NCI-H1092 (cell line): ENCODE results near the gene KANK3.
A peak's percentile ranks its signal among the peaks of the same experiment; 100 is the strongest.
"Not testable (repeated sequence)": the region's sequence is repeated elsewhere in the genome, so short reads cannot be mapped to it uniquely, and the experiment has no call there.

Source experiments
- DNase-seq: peaks from one replicate; lab custom pipeline; 2025; lab: John Stamatoyannopoulos, UW

The KANK3 gene

DNA sequence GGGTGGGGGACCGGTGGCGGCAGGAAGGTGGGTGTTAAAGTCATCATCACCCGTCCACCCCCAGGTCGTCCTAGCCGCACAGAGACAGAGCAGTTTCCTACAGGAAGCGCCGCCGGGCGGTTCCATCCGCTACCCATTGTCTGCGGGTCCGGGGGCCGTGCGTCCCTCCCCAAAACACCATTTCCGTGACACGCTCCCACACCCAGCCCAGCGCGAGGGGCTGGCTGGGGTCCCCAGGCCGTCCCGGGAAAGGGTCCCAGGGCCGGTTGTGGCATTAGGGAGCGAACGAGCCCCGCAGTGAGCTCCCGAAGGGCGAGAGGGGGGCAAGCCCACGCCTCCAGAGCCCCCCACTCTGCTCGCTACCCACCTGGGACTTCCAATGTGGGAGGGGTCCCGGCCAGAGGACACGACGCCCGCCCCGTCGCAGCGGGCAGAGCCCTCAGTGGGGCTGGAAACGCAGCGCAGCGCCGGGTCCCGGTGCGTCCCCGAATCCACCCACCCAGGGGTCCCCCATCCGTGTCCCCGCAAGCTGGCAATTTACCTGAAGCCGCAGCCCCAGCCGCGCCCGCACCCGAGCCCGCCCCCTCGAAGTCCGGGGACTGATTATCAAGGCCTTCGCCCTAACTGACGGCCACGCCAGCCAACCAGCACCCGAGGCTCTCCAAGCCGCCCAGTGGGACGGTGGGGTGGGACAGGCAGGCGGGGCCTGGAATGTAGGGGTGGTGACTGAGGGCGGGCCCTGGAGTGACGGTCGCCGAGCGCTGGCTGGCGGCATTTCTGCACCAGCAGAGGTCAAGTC is at the start of gene KANK3:
TSS of gene KANK3 (minus strand) at position 579 of the 799 bp plus-strand sequence. CDS start 5,434 bp downstream, outside the sequence.
- peak; percentile 11 for DNase-seq

DNA sequence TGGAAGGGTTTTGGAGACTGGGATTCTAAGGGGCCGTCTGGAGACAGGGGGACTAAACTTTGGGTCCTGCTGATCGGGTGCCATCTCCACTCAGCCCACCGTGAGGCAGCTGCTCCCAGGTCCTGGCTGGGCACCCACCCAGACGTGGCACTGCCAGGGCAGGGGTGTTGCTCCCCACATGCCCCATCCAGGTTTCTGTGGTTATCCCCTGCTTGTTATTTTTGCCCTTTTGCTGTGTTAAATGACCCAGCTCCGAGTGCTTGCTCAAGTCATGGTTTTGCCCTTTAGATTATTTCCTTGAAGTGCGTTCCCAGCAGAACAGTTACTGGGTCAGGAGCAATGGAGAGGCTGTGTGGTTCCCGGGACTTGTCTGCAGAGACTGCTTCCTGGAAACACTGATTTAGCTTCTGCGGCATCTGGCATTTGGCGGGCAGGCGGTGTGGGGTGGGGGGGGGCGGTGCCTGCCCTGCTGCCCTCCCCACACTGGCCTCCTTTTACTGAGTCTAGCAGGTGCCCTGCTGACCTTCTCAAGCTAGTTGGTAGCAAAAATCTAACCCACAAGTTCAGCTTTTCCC is 49.0 kb upstream of the KANK3 start:
- no peak for DNase-seq

DNA sequence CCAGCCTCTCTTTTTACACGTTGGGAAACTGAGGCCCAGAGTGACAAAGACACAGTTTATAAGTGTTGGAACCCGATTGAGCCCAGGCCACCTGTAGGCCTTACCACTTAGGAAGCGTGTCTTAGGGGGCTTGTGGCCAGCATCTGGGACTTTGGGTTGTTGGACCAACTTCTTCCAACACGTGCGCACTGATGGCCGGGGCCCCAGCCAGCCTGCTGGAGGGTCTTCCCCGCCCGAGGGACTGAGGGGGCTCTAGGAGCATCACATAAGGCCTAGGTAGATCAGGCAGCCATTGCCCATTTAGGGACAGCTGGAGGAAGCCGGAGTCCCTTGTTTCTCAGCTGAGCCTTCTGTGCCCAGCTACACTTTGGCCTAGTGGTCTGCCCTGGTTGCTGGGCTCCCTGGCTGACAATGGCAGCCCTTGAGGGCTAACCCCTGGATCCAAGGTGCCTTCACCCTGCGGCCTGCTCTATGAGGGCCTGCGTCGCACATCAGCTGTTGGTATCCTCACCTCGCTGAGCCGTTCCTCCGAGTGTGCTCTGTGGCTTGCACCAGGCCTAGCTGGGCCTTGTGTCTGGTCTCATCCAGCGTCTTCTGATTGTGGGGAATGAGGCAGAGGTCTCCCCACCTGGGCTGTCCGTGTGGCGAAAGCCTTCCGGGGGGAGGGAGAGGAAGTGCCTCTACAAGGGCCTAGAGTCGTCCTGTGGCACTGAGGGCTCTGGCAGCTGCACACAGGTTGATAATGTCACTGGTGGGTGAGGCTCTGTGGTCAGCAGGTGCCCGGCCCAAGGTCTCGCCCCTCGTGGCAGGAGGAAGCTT is 48.3 kb upstream of the KANK3 start:
- no peak for DNase-seq

DNA sequence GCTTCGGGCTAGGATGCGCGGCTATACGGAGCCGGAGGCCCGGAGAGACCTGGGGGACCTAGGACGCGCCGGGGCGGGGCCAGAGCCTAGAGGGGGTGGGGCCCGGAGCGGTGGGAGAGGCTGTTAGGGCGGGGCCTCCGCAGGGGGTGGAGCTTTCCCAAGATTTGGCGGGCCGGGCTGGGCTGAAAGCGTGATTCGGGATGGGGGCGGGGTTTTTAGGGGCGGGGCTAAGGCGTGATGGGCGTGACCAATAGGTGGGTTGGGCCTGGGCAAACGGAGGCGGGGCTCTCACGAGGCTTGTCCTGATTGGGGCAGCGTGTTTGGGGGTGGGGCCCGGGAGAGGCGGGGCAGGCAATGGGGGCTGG is 47.5 kb upstream of the KANK3 start:
- peak; percentile 79 for DNase-seq

DNA sequence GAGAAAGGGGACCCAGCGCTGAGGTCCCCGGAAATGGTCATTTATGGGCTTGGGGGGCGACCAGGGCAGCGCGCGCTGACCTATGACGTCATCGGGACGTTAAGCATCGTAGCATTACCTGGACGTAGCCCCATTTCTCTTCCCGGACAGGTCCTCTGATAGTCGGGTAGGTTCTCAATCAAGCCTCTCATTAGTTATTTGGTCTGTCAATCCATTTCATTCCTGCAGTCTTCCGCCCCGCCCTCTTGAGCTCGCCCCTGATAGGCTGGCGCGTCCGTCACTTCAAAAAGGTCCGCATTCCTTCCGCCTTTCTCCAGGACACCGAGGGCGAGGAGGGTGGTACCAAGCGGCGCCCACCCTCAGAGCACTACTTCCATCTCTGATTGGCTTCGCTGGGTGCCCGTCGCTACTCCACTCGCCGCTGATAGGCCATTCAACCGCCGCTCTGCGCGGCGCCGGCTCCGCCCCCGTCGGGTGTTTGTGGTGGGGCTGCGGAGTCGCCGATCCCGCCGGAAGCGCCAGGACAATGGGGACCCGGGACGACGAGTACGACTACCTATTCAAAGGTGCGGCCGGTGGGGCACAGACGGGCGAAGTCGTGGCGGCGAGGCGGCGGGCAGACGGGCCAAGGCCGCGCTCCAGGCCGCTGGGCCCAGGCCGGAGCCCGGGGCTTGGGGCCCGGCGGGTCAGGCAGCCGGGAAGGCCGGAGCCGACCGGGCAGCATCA is 47.0 kb upstream of the KANK3 start, which contains the start of gene RAB11B:
TSS of gene RAB11B (plus strand) at position 470 of the 726 bp plus-strand sequence. CDS start at position 527, 57 bp downstream.
- DNase-seq, result peak; percentile 99

DNA sequence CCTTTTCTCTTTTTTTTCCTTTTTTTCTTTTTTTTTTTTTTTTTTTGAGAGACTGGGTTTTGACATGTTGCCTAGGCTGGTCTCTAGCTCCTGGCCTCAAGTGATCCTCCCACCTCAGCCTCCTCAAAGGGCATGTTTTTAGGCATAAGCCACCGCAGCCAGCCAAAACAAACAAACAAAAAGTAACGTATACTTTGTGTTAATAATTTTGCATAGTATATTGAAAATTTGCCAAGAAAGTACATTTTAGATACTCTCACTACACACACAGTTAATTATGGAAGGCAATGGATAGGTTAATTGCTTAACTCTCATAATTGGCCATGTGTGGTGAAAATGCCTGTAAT is 45.5 kb upstream of the KANK3 start:
- no peak for DNase-seq

DNA sequence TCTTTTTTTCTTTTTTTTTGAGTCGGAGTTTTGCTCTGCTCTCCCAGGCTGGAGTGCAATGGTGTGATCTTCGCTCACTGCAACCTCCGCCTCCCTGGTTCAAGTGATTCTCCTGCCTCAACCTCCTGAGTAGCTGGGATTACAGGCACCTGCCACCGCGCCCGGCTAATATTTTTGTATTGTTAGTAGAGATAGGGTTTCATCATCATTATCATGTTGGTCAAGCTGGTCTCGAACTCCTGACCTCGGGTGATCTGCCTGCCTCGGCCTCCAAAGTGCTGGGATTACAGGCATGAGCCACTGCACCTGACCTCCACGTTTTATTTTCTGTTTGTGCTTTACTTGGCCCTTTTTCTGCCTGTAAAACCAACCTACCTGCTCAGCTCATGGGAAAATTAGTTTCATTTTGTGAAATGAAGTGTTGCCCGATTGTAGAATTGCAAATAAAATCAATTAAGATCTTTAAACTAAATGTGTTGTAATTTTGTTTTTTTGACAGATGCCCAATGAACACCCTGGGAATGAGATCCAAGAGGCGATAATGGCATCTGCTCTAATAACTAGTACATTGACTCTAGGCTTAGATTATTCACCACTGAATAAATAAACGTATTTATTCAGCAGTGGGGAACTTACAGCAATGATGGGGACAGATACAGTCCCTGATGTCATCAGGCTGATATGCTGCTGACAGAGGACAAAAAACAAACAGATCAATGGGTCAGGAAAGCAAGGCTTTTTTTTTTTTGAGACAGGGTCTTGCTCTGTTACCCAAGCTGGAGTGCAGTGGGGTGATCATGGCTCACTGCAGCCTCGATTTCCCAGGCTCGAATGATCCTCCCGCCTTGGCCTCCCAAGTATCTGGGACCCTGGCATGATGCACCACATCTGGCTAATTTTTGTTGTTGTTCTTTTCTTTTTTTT is 44.9 kb upstream of the KANK3 start:
- no peak for DNase-seq

DNA sequence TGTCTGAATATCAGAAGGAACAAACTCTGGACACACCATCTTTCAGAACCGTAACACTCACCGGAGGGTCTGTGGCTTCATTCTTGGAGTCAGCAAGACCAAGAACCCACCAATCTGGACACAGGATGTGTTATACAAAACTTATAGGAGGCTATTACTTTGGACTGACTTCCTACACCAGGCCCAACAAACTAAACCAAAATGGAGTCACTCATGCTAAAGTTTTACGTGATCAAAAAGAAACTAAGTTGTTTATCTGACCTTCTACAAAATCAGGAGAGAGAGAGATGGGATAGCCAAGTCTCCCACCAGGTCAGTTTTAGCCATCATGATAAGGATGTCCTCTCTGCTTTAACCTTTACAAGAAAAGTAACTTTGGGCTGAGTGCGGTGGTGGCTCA is 43.9 kb upstream of the KANK3 start:
- no peak for DNase-seq

DNA sequence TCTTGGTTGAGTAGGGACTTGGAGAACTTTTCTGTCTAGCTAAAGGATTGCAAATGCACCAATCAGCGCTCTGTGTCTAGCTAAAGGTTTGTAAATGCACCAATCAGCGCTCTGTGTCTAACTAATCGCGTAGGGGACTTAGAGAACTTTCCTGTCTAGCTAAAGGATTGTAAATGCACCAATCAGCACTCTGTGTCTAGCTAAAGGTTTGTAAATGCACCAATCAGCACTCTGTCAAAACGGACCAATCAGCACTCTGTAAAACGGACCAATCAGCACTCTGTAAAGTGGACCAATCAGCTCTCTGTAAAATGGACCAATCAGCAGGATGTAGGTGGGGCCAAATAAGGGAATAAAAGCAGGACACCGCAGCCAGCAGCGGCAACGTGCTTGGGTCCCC is 43.4 kb upstream of the KANK3 start:
- not testable (repeated sequence) for DNase-seq

DNA sequence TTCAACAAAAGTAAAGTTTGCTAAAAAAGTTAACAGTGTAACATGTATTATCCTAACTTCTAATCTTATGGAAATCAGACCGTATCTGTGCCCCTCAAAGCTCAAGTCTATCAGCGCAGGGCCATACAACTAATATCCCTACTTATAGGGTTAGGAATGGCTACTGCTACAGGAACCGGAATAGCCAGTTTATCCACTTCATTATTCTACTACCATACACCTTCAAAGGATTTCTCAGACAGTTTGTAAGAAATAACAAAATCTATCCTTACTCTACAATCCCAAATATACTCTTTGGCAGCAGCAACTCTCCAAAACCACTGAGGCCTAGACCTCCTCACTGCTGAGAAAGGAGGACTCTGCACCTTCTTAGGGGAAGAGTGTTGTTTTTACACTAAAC is 42.5 kb upstream of the KANK3 start:
- not testable (repeated sequence) for DNase-seq

DNA sequence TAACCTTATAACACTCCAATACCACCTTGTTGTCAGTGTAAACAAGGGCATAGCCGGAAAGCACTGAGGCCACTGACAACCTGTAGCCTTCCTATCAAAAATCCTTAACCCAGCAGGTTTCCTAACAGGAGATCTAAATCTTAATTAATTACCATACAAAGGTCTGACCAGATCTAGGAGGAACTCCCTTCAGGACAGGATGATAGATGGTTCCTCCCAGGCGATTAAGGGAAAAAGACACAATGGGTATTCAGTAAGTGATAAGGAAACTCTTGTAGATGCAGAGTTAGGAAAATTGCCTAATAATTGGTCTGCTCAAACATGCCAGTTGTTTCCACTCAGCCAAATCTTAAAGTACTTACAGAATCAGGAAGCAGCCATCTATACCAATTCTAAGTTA is 42.0 kb upstream of the KANK3 start:
- DNase-seq, result not testable (repeated sequence)

DNA sequence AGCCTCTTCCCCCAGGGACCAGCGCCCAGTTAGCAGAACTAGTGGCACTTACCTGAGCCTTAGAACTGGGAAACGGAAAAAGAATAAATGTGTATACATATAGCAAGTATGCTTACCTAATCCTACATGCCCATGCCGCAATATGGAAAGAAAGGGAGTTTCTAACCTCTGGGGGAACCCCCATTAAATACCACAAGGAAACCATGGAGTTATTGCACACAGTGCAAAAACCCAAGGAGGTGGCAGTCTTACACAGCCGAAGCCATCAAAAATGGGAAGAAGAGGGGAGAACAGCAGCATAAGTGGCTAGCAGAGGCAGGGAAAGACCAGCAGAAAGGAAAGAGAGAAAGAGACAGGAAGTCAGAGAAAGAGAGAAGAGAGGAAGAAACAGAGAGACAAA is 41.5 kb upstream of the KANK3 start:
- DNase-seq, result not testable (repeated sequence)

DNA sequence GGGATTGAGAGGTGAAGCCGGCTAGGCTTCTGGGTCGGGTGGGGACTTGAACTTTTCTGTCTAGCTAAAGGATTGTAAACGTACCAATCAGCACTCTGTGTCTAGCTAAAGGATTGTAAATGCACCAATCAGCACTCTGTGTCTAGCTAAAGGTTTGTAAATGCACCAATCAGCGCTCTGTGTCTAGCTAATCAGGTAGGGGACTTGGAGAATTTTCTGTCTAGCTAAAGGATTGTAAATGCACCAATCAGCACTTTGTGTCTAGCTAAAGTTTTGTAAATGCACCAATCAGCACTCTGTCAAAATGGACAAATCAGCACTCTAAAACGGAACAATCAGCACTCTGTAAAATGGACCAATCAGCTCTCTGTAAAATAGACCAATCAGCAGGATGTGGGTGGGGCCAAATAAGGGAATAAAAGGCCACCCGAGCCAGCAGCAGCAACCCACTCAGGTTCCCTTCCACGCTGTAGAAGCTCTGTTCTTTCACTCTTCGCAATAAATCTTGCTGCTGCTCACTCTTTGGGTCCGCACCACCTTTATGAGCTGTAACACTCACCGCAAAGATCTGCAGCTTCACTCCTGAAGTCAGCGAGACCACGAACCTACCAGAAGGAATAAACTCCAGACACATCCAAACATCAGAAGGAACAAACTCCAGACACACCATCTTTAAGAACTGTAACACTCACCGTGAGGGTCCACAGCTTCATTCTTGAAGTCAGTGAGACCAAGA is 36.3 kb upstream of the KANK3 start:
- DNase-seq, result not testable (repeated sequence)

DNA sequence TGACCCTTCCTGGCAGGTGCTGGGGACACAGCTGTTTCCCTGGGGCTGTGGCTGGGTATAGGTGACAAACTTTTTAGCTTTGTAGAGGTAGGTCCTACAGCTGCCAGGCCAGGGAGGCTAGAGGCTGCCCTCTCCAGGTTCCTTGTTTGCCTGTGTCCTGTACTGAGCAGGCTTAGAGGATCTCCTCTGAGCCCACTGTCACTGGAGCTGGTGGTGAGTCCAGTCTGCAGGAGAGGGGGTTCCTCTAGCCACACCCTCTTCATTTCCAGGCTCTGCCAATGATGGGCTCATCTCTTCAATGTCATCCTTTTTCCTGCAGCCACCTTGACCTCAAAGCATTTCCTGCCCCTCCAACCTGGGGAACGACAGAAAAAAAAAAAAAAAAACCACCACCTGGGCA is 34.5 kb upstream of the KANK3 start:
- DNase-seq, result no peak

DNA sequence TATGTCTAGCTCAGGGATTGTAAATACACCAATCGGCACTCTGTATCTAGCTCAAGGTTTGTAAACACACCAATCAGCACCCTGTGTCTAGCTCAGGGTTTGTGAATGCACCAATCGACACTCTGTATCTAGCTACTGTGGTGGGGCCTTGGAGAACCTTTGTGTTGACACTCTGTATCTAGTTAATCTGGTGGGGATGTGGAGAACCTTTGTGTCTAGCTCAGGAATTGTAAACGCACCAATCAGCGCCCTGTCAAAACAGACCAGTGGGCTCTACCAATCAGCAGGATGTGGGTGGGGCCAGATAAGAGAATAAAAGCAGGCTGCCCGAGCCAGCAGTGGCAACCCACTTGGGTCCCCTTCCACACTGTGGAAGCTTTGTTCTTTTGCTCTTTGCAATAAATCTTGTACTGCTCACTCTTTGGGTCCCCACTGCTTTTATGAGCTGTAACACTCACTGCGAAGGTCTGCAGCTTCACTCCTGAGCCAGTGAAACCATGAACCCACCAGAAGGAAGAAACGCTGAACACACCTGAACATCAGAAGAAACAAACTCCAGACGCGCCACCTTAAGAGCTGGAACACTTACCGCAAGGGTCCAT is 33.4 kb upstream of the KANK3 start:
- DNase-seq, result not testable (repeated sequence)

DNA sequence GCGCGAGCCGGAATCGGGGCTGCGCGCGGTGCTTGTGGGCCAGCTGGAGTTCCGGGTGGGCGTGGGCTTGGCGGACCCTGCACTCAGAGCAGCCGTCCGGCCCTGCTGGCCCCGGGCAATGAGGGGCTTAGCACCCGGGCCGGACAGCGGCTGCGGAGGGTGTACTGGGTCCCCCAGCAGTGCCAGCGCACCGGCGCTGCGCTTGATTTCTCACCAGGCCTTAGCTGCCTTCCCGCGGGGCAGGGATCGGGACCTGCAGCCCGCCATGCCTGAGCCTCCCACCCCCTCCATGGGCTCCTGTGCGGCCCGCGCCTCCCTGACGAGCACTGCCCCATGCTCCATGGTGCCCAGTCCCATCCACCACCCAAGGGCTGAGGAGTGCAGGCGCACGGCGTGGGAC is 32.7 kb upstream of the KANK3 start:
- not testable (repeated sequence) for DNase-seq

DNA sequence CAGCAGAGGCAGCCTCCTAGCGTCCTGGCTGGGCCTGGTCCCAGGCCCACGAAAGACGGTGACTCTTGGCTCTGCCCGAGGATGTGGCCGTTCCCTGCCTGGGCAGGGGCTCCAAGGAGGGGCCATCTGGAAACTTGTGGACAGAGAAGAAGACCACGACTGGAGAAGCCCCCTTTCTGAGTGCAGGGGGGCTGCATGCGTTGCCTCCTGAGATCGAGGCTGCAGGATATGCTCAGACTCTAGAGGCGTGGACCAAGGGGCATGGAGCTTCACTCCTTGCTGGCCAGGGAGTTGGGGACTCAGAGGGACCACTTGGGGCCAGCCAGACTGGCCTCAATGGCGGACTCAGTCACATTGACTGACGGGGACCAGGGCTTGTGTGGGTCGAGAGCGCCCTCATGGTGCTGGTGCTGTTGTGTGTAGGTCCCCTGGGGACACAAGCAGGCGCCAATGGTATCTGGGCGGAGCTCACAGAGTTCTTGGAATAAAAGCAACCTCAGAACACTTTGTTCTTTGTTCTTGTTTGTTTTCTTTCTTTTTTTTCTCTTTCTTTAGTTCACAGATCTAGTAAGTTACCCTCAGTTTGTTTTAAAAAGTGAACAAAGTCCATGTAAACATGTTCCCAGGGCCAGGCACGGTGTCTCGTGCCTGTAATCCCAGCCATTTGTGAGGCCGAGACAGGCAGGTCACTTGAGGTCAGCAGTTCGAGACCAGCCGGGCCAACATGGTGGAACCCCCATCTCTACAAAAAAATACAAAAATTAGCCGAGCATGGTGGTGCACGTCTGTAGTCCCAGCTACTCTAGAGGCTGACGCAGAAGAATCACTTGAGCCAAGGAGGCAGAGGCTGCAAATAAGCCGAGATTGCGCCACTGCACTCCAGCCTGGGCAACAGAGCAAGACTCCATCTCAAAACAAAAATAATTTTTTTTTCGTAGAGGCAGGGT is 31.1 kb upstream of the KANK3 start:
- no peak for DNase-seq

DNA sequence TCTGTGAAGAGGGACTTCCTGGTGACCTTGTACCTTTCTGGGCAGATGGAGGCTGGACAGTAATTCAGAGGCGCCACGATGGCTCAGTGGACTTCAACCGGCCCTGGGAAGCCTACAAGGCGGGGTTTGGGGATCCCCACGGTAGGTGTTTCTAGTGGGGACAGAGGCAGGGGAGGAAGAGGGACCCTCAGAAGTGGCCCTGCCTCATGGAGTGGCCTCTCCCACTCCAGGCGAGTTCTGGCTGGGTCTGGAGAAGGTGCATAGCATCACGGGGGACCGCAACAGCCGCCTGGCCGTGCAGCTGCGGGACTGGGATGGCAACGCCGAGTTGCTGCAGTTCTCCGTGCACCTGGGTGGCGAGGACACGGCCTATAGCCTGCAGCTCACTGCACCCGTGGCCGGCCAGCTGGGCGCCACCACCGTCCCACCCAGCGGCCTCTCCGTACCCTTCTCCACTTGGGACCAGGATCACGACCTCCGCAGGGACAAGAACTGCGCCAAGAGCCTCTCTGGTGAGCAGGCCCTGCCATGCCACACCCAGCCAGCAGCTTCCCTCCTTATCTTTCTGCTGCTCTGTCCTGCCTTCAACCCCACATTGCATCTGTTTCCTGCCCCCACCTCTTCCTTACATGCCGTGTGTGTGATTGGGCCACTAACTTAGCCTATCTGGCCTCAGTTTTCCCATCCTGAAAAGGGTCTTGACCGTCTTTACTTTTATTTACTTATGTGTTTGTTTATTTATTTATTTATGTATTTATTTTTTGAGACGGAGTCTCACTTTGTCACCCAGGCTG is 28.1 kb upstream of the KANK3 start:
- no peak for DNase-seq
